HFFc6 (cell line): ENCODE measurements around the gene CAMK4. TPM values are rescaled to one million over a fixed set of nuclear protein-coding genes. Genes with fewer than 3 reads are reported as not detected.
A peak's percentile ranks its signal among the peaks of the same experiment; 100 is the strongest.

Experiments
- DNase-seq: peaks from one replicate; pipeline ENCODE4 v3.0.0-alpha.2; 2018
- H3K27ac Mint-ChIP-seq: 2 replicates; pipeline ENCODE4 v1.8.0; 2020; ENCODE audit warnings: mild to moderate bottlenecking, mixed read lengths
- H3K27me3 Mint-ChIP-seq: 2 replicates; pipeline ENCODE4 v1.8.0; 2021; ENCODE audit warnings: mild to moderate bottlenecking, moderate library complexity, mixed read lengths; ENCODE audit not compliant: insufficient read depth
- H3K36me3 Mint-ChIP-seq: 2 replicates; pipeline ENCODE4 v1.8.0; 2021; ENCODE audit warnings: low read depth, mixed read lengths
- H3K4me1 Mint-ChIP-seq: 2 replicates; pipeline ENCODE4 v1.8.0; 2020; ENCODE audit warnings: low read depth, mixed read lengths
- H3K4me3 Mint-ChIP-seq: 2 replicates; pipeline ENCODE4 v1.8.0; 2020; ENCODE audit warnings: mild to moderate bottlenecking, moderate library complexity, mixed read lengths
- H3K9me3 Mint-ChIP-seq: 2 replicates; pipeline ENCODE4 v1.8.0; 2020; ENCODE audit warnings: mild to moderate bottlenecking, mixed read lengths
- total RNA-seq, 6 experiments: library from RNA; stranded (reverse); fragmentation: NEBNext Ultra II Directional; extraction: Animal tissue kit (Norgen Biotek cat#: 25700); gene quantifications; 2 replicates in 1 of 6; 3 replicates in 5 of 6; pipeline ENCODE4 v1.2.3, GENCODE V29; 2021
- TF ChIP-seq, protein P1 (sequence below): fragments of 200-600 bp; sonication (generic); IDR thresholded peaks from 2 replicates; pipeline ENCODE4 v1.5.0; 2021; ENCODE audit warnings: antibody characterized with exemption, mild to moderate bottlenecking

CAMK4 gene
- total RNA-seq, 6 experiments from 2014 or later, result 3.8 to 5.7 (median 4.4) TPM

DNA sequence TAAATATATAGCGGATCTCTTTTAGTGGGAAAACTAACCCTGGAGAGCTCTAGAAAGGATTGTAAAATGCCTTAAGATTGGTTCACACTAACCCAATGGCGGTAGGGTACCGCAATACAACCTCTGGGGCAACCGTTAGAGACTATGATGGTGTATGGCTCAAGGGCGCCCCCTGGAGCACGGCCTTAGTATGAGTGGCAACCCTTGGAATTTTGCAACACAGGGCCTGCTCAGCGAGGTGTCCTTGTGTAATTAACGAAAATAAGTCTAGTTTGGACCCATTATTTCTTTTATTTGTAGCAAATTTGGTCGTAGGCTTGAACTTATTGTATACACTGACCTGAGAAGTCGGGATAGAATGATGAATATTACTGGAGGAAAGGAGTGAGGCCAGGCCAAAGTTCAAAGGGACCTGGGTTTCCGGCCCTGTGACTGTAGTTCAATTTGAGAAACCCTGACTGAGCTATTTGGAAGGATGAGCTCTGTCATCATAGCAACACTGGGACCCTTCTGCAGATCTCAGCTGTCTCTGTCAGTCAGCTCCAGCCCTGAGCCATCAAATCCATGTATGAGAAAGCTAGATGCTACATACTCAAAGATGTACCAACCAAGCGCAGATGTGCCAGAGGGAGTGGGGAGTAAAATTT lies 54.8 kb downstream of the CAMK4 start:
- Mint-ChIP-seq H3K36me3 (no peaks in the 10 kb centered on the region), H3K27me3 (no peaks in the 10 kb centered on the region), H3K4me1 (no peaks in the 10 kb centered on the region), H3K9me3 (no peaks in the 10 kb centered on the region), H3K27ac (no peak overlapping the region), H3K4me3 (no peak overlapping the region)
- TF ChIP-seq, protein P1, sequence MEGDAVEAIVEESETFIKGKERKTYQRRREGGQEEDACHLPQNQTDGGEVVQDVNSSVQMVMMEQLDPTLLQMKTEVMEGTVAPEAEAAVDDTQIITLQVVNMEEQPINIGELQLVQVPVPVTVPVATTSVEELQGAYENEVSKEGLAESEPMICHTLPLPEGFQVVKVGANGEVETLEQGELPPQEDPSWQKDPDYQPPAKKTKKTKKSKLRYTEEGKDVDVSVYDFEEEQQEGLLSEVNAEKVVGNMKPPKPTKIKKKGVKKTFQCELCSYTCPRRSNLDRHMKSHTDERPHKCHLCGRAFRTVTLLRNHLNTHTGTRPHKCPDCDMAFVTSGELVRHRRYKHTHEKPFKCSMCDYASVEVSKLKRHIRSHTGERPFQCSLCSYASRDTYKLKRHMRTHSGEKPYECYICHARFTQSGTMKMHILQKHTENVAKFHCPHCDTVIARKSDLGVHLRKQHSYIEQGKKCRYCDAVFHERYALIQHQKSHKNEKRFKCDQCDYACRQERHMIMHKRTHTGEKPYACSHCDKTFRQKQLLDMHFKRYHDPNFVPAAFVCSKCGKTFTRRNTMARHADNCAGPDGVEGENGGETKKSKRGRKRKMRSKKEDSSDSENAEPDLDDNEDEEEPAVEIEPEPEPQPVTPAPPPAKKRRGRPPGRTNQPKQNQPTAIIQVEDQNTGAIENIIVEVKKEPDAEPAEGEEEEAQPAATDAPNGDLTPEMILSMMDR, result peak; percentile 77
- no peak for DNase-seq

DNA sequence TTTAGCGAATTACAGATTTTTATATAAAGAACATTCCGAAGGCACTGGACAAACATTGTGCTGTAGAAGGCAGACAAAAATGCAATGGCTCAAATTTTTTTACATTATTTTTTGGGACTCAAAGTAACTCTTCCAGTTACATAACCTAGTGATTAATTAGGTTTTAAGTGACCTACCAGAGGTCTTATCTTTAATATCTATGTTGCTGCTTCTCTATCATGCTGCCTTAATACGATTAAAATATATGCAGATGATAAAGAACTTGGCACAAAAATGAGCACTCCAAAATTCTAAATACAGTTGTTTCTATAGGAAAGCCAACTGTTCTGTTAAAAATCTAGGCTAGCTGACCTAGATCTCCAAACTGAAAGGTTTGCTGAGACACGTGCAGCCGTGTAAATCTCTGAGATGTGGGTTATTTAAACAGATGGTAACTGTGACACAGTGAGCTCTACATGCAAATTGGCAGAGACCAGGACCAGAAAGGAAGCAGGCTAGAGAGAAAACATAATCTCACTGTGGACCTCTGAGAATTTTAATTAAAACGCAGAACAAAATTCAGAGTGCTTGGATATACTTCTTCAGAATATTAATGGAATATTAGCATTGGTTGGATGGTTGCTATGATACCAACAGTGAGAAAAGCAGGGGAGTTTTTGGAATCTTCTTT lies 56.2 kb downstream of the CAMK4 start:
- Mint-ChIP-seq H3K36me3 (no peaks in the 10 kb centered on the region), H3K4me3 (no peak overlapping the region), H3K9me3 (no peaks in the 10 kb centered on the region), H3K4me1 (no peaks in the 10 kb centered on the region), H3K27me3 (no peaks in the 10 kb centered on the region), H3K27ac (no peak overlapping the region)
- TF ChIP-seq, protein P1, result no peak
- DNase-seq, result no peak

DNA sequence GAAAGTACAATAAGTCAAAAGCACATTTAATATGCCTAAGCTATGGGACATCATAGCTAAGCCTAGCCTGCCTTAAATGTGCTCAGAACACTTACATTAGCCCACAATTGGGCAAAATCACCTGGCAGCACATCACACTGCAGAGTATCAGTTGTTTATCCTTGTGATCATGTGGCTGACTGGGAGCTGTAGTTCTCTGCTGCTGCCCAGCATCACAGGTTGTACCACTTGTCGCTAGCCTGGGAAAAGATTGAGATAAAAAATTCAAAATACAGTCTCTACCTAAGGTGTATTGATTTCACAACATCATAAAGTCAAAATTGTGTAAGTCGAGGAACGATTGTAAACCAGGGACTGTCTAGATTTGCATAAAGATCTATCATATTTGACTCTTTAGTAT lies 58.6 kb downstream of the CAMK4 start:
- H3K4me3 Mint-ChIP-seq, result no peak overlapping the region
- no peaks in the 10 kb centered on the region for H3K9me3 Mint-ChIP-seq
- no peaks in the 10 kb centered on the region for H3K27me3 Mint-ChIP-seq
- H3K27ac Mint-ChIP-seq, result no peak overlapping the region
- H3K36me3 Mint-ChIP-seq, result no peaks in the 10 kb centered on the region
- TF ChIP-seq, protein P1, result no peak
- no peak for DNase-seq
- H3K4me1 Mint-ChIP-seq, result no peaks in the 10 kb centered on the region

DNA sequence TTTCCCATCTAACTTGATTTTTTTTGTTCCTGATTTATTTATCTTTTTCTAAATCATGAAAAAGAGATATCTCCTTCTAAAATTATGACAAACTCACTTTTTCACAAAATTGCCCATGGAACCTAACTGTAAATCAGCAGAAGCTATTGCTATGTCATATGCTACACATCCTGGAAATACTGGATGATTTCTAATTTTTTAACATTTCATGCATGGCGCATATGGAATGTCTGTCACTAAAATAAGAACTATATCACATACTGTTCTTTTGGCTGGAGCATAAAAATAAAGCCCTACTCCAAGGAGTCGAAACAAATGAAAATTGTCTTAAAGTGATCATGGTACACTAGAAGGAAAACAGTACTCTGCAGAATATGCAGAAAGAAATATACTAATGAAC lies 60.6 kb downstream of the CAMK4 start:
- no peaks in the 10 kb centered on the region for H3K27me3 Mint-ChIP-seq
- H3K4me3 Mint-ChIP-seq, result no peak overlapping the region
- no peaks in the 10 kb centered on the region for H3K36me3 Mint-ChIP-seq
- H3K4me1 Mint-ChIP-seq, result no peaks in the 10 kb centered on the region
- H3K27ac Mint-ChIP-seq, result no peak overlapping the region
- H3K9me3 Mint-ChIP-seq, result no peaks in the 10 kb centered on the region
- TF ChIP-seq, protein P1, result no peak
- no peak for DNase-seq

DNA sequence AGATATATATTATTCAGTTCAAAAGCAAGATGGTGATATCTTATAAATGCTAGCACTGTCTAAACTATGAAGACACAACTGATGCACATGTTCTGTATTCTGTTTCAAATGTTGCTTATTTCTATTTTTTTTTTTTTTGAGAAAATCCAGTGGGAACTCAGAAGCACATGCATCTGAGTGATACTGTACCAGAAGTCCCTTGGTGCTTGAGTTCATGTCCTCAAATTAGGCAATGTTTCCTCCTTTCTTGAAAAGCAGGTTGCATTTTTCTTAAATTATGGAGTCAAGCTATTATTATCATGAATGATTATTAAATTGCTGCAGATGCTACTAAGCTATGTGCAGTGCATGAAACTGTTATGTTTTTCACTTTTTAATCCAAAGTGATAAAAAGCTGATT lies 70.4 kb downstream of the CAMK4 start:
- no peaks in the 10 kb centered on the region for H3K4me1 Mint-ChIP-seq
- no peak overlapping the region for H3K27ac Mint-ChIP-seq
- H3K9me3 Mint-ChIP-seq, result no peaks in the 10 kb centered on the region
- TF ChIP-seq, protein P1, result no peak
- no peak overlapping the region for H3K4me3 Mint-ChIP-seq
- DNase-seq, result no peak
- H3K27me3 Mint-ChIP-seq, result no peaks in the 10 kb centered on the region
- no peaks in the 10 kb centered on the region for H3K36me3 Mint-ChIP-seq
